Smooth muscle cell (in vitro differentiated cells): ENCODE measurements around the gene LAMB1. TPM values are rescaled to one million over a fixed set of nuclear protein-coding genes. Genes with fewer than 3 reads are reported as not detected.

Experiments
- DNase-seq: peaks from one replicate; lab custom pipeline; 2025; ENCODE audit not compliant: unreplicated experiment; lab: John Stamatoyannopoulos, UW
- H2AFZ ChIP-seq: fragments of 200-600 bp; sonication (generic); 2 replicates; pipeline ENCODE4 v1.6.0; 2016; ENCODE audit warnings: antibody characterized with exemption, low read depth, mild to moderate bottlenecking
- H3F3A ChIP-seq: fragments of 200-600 bp; sonication (generic); 2 replicates; pipeline ENCODE4 v1.6.0; 2017; ENCODE audit warnings: antibody characterized with exemption, low read depth
- H3K27ac ChIP-seq: fragments of 200-600 bp; sonication (generic); 2 replicates; pipeline ENCODE4 v1.5.1; 2016; ENCODE audit warnings: low read depth, mild to moderate bottlenecking
- H3K27me3 ChIP-seq: fragments of 200-600 bp; sonication (generic); 2 replicates; pipeline ENCODE4 v1.6.1; 2016; ENCODE audit warnings: low read depth, mild to moderate bottlenecking
- H3K36me3 ChIP-seq: fragments of 200-600 bp; sonication (generic); 2 replicates; pipeline ENCODE4 v1.5.1; 2016; ENCODE audit warnings: low read depth
- H3K4me1 ChIP-seq: fragments of 200-600 bp; sonication (generic); 2 replicates; pipeline ENCODE4 v1.5.1; 2016; ENCODE audit warnings: low read depth
- H3K4me2 ChIP-seq: fragments of 200-600 bp; sonication (generic); 2 replicates; pipeline ENCODE4 v1.6.0; 2016; ENCODE audit warnings: mild to moderate bottlenecking
- H3K4me3 ChIP-seq: fragments of 200-600 bp; sonication (generic); 2 replicates; pipeline ENCODE4 v1.5.1; 2016; ENCODE audit warnings: mild to moderate bottlenecking
- H3K79me2 ChIP-seq: fragments of 200-600 bp; sonication (generic); 2 replicates; pipeline ENCODE4 v1.6.0; 2016; ENCODE audit warnings: low read depth, mild to moderate bottlenecking
- H3K9ac ChIP-seq: fragments of 200-600 bp; sonication (generic); 2 replicates; pipeline ENCODE4 v1.6.0; 2016; ENCODE audit warnings: low read depth
- H3K9me3 ChIP-seq: fragments of 200-600 bp; sonication (generic); replicated peaks from 2 replicates; pipeline ENCODE4 v1.5.1; 2016; ENCODE audit warnings: low read depth
- H4K20me1 ChIP-seq: fragments of 200-600 bp; sonication (generic); 2 replicates; pipeline ENCODE4 v1.6.0; 2016; ENCODE audit warnings: low read depth
- WGBS: methylation state at CpG from one replicate; pipeline ENCODE4 v1.1.7; 2016; ENCODE audit warnings: low lambda C conversion rate; 5-methylcytosine and 5-hydroxymethylcytosine counted together
- polyA plus RNA-seq: library from polyadenylated mRNA; unstranded; fragments of >200 nt; fragmentation: Nextera tagmentation; extraction: Ambion mirVana; gene quantifications from 2 replicates; pipeline ENCODE4 v1.2.1, GENCODE V29; 2016
- total RNA-seq: library from RNA; depleted of rRNA; stranded (reverse); fragments of >200 nt; gene quantifications from 2 replicates; pipeline ENCODE4 v1.2.3, GENCODE V29; 2014
- TF ChIP-seq, protein P1 (sequence below): fragments of 200-600 bp; sonication (generic); IDR thresholded peaks from 2 replicates; pipeline ENCODE4 v1.5.1; 2017; ENCODE audit warnings: borderline replicate concordance, mild to moderate bottlenecking, antibody characterized with exemption; ENCODE audit not compliant: insufficient read depth, poor library complexity, severe bottlenecking

LAMB1 gene
- total and polyA plus RNA-seq, 2 experiments from 2014 or later = 191 to 244 TPM

DNA sequence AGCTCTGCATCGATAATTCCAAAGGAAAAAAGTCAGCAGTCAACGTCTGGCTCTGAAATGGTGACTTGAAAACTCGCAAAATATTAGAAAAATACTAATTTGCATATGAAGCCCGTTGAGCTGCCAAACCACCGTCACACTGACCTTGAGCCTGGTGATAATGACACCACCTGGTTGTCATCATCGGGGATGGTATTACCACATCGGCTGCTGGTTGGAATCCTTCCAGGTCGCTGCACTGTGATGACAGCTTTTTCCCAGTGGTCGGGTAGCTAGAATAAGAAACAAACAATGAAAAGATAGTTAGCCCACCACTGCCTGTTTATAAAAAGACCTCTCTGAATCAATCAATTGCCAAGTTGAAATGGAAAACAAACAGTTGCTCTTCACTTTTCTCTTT lies 41.6 kb downstream of the LAMB1 start:
- peaks cover 12% of the 10 kb centered on the region for H3K79me2 ChIP-seq
- TF ChIP-seq, protein P1, sequence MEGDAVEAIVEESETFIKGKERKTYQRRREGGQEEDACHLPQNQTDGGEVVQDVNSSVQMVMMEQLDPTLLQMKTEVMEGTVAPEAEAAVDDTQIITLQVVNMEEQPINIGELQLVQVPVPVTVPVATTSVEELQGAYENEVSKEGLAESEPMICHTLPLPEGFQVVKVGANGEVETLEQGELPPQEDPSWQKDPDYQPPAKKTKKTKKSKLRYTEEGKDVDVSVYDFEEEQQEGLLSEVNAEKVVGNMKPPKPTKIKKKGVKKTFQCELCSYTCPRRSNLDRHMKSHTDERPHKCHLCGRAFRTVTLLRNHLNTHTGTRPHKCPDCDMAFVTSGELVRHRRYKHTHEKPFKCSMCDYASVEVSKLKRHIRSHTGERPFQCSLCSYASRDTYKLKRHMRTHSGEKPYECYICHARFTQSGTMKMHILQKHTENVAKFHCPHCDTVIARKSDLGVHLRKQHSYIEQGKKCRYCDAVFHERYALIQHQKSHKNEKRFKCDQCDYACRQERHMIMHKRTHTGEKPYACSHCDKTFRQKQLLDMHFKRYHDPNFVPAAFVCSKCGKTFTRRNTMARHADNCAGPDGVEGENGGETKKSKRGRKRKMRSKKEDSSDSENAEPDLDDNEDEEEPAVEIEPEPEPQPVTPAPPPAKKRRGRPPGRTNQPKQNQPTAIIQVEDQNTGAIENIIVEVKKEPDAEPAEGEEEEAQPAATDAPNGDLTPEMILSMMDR = no peak
- no peak overlapping the region for H3K27ac ChIP-seq
- H3K4me1 ChIP-seq = no peaks in the 10 kb centered on the region
- H3K9me3 ChIP-seq = no peaks in the 10 kb centered on the region
- DNase-seq = no peak
- no peak overlapping the region for H2AFZ ChIP-seq
- no peak overlapping the region for H3K4me3 ChIP-seq
- no peak overlapping the region for H3K9ac ChIP-seq
- no peaks in the 10 kb centered on the region for H3K27me3 ChIP-seq
- 84% methylated on average over 9 of the region's 9 CpGs for WGBS
- no peak overlapping the region for H3K4me2 ChIP-seq
- peaks cover 14% of the 10 kb centered on the region for H3F3A ChIP-seq
- H4K20me1 ChIP-seq = peaks cover 49% of the 10 kb centered on the region
- peaks cover 56% of the 10 kb centered on the region for H3K36me3 ChIP-seq

DNA sequence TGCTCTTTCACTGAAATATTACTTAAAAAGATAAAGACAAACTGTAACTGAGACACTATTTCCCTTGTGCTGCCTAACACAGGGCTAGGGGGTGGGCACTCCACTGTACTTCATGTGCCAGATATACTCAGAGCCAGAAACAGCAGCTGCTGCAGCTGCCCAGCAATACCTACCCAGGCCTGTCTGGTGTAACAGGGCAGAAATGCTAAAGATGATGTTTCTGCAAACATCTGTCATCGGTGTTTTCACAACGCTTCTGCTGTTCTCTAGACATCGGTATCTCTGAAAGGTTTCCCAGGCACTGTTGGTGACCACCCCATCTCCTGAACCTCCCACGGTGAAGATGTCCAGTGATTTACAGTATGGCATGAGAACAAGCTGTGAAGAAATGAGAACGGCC lies 42.7 kb downstream of the LAMB1 start:
- no peak overlapping the region for H3K9ac ChIP-seq
- no peaks in the 10 kb centered on the region for H3K9me3 ChIP-seq
- no peak overlapping the region for H3K4me3 ChIP-seq
- TF ChIP-seq, protein P1 = no peak
- no peak overlapping the region for H3K4me2 ChIP-seq
- WGBS = 92% methylated on average over 5 of the region's 5 CpGs
- H2AFZ ChIP-seq = no peak overlapping the region
- no peaks in the 10 kb centered on the region for H3K27me3 ChIP-seq
- peaks cover 14% of the 10 kb centered on the region for H3F3A ChIP-seq
- DNase-seq = no peak
- H4K20me1 ChIP-seq = peaks cover 41% of the 10 kb centered on the region
- H3K79me2 ChIP-seq = peaks cover 12% of the 10 kb centered on the region
- H3K36me3 ChIP-seq = peaks cover 51% of the 10 kb centered on the region
- no peaks in the 10 kb centered on the region for H3K4me1 ChIP-seq
- H3K27ac ChIP-seq = no peak overlapping the region

DNA sequence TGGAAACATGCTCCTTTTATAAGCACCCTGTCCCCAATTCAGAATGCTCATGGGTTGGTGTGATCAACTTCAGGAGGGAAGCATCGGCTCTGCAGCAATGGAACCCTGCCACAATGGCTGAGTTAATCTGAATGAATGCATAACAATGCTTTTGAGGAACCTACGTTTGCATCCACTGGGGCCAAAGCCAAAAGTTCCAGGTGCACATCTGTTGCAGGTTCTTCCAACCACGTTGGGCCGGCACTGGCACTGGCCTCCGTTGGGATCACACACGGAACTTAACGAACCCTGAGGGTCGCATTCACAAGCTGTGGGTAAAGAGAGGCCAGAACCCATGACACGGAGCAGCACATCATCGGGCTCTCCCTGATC lies 43.4 kb downstream of the LAMB1 start:
- Histone ChIP-seq H4K20me1 (peaks cover 36% of the 10 kb centered on the region), H3K27me3 (no peaks in the 10 kb centered on the region), H3K9ac (no peak overlapping the region), H3K4me2 (no peak overlapping the region), H3K79me2 (peaks cover 12% of the 10 kb centered on the region), H3K4me1 (no peaks in the 10 kb centered on the region), H3K27ac (no peak overlapping the region), H3K9me3 (no peaks in the 10 kb centered on the region), H3K36me3 (peaks cover 55% of the 10 kb centered on the region), H3K4me3 (no peak overlapping the region), H3F3A (peaks cover 14% of the 10 kb centered on the region), H2AFZ (no peak overlapping the region)
- DNase-seq = no peak
- TF ChIP-seq, protein P1 = no peak
- 94% methylated on average over 10 of the region's 10 CpGs for WGBS

DNA sequence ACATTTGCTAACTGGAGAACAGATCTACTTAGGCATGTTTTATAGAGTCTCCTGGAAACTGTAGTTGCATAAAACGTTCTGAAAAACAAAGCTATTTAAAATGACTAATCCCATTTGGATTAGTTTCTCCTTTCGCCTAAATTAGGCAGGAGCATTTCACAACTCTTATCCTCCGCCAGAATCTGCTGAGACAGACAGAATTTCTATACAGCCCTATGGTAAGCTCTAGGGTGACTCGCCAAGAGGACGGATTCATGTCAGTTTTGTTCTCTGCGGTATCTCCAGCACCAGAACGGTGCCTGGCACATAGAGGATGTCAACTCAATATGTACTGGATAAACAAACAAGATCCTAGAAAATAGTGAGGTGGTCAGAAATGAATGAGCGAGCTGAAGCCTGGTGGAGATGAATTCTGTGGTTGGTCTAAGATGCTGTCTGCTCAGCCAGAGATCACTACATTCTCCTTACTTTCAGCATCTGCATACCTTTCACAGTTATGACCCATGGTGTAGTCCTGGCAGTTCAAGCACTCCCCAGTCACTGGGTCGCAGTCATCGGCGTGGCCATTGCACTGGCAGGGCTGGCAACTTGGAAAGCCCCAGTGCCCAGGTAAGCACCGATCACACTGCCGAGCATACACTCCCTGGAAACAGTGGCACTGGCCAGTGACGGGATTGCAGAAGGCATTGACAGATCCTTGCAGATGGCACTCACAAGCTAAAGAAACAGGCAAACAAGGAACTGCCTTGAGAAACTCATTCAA lies 44.0 kb downstream of the LAMB1 start:
- Histone ChIP-seq H3K79me2 (peaks cover 12% of the 10 kb centered on the region), H2AFZ (no peak overlapping the region), H3K4me1 (no peaks in the 10 kb centered on the region), H3F3A (peaks cover 14% of the 10 kb centered on the region), H3K9ac (no peak overlapping the region), H4K20me1 (peaks cover 38% of the 10 kb centered on the region), H3K27me3 (no peaks in the 10 kb centered on the region), H3K4me3 (no peak overlapping the region), H3K9me3 (no peaks in the 10 kb centered on the region), H3K27ac (no peak overlapping the region), H3K36me3 (peaks cover 55% of the 10 kb centered on the region), H3K4me2 (no peak overlapping the region)
- TF ChIP-seq, protein P1 = no peak
- 60% methylated on average over 14 of the region's 14 CpGs for WGBS
- DNase-seq = no peak
